GM10248 (cell line): ENCODE measurements around the gene UMODL1.

Experiments used
- CTCF ChIA-PET: fragments of 300-600 bp; sonication (Branson Sonifier 250); formaldehyde crosslinking; extraction: SDS; loops from one replicate; lab custom pipeline; 2021; ENCODE audit warnings: antibody characterized with exemption; lab: Yijun Ruan, JAX
- POLR2A ChIA-PET: fragments of 350-650 bp; sonication (Branson Sonifier 250); formaldehyde crosslinking; extraction: SDS; loops from one replicate; lab custom pipeline; 2020; ENCODE audit warnings: antibody characterized with exemption; lab: Yijun Ruan, JAX
- DNase-seq: peaks from one replicate; pipeline ENCODE4 v3.0.0; 2012; ENCODE audit errors: extremely low spot score
- CTCF ChIP-seq: IDR thresholded peaks from 2 replicates; pipeline ENCODE4 v1.5.1; 2012; ENCODE audit warnings: mild to moderate bottlenecking, low read depth; ENCODE audit errors: extremely low read depth, missing control alignments, control extremely low read depth

The UMODL1 gene

GRCh38 chr21:42032266-42032665, 38.9 kb upstream of the UMODL1 start:
- no peak for DNase-seq
- CTCF ChIA-PET, result interaction anchor here (1.3 kb wide), 2 partner anchors 9 to 49 kb away, joined by 3 read pairs; no protein-coding TSS in a partner anchor
- POLR2A ChIA-PET, result interaction anchor here (0.7 kb wide), 1 partner anchor 31 kb away, joined by 3 read pairs; no protein-coding TSS in a partner anchor
- no peak for TF ChIP-seq CTCF

- CTCF ChIA-PET, result interaction anchor here (0.9 to 1.3 kb wide), 4 partner anchors 8 to 84 kb away, joined by 3 read pairs; no protein-coding TSS in a partner anchor
- TF ChIP-seq CTCF, result no peak
- POLR2A ChIA-PET, result interaction anchor here (0.7 kb wide), 1 partner anchor 30 kb away, joined by 3 read pairs; no protein-coding TSS in a partner anchor
- no peak for DNase-seq
These were observed 38.1 kb upstream of the UMODL1 start for GRCh38 chr21:42032968-42033367.

GRCh38 chr21:42036313-42036712, 34.8 kb upstream of the UMODL1 start:
- CTCF ChIA-PET, result no interaction called here
- POLR2A ChIA-PET, result no interaction called here
- TF ChIP-seq CTCF, result no peak
- no peak for DNase-seq

GRCh38 chr21:42037516-42037915, 33.6 kb upstream of the UMODL1 start:
- no peak for DNase-seq
- no peak for TF ChIP-seq CTCF
- CTCF ChIA-PET, result interaction anchor here (1.3 to 1.8 kb wide), 2 partner anchors 12 to 80 kb away, joined by 4 to 6 read pairs; no protein-coding TSS in a partner anchor
- POLR2A ChIA-PET, result no interaction called here

GRCh38 chr21:42037943-42038342, 33.2 kb upstream of the UMODL1 start:
- CTCF ChIA-PET, result interaction anchor here (1.3 to 1.8 kb wide), 2 partner anchors 11 to 80 kb away, joined by 4 to 6 read pairs; no protein-coding TSS in a partner anchor
- TF ChIP-seq CTCF, result no peak
- no peak for DNase-seq
- POLR2A ChIA-PET, result no interaction called here

- no peak for DNase-seq
- TF ChIP-seq CTCF, result no peak
- ChIA-PET POLR2A (no interaction called here), CTCF (interaction anchor here (1.3 to 1.8 kb wide), 2 partner anchors 11 to 79 kb away, joined by 4 to 6 read pairs; no protein-coding TSS in a partner anchor)
These were observed 32.7 kb upstream of the UMODL1 start for GRCh38 chr21:42038393-42038792.
